Activated CD4-positive, alpha-beta T cell treated with anti-CD3 and anti-CD28 coated beads for 36 hours (primary cell): ENCODE measurements around the gene ME3. TPM values are rescaled to one million over a fixed set of nuclear protein-coding genes. Genes with fewer than 3 reads are reported as not detected.
A peak's percentile ranks its signal among the peaks of the same experiment; 100 is the strongest.

Experiments used
- ATAC-seq: fragments of 200-7000 bp; cut with Tn5 transposase; one replicate; pipeline ENCODE4 v1.10.0; 2021; ENCODE audit warnings: mild to moderate bottlenecking, moderate library complexity
- CTCF ChIA-PET: fragments of 350-600 bp; sonication (Branson Sonifier 250); formaldehyde crosslinking; loops from one replicate; lab custom pipeline; 2021; ENCODE audit warnings: antibody characterized with exemption; lab: Charles Lee
- POLR2A ChIA-PET: fragments of 350-600 bp; sonication (Branson Sonifier 250); formaldehyde crosslinking; loops from one replicate; lab custom pipeline; 2021; ENCODE audit warnings: antibody characterized with exemption, inconsistent platforms; lab: Charles Lee
- DNase-seq: peaks from one replicate; pipeline ENCODE4 v3.0.0-alpha.2; 2020
- H3K27ac Mint-ChIP-seq: one replicate; pipeline ENCODE4 v1.8.0; 2021; ENCODE audit warnings: mixed read lengths
- H3K27me3 Mint-ChIP-seq: one replicate; pipeline ENCODE4 v1.8.0; 2021; ENCODE audit warnings: mixed read lengths
- H3K36me3 Mint-ChIP-seq: one replicate; pipeline ENCODE4 v1.8.0; 2021; ENCODE audit warnings: low read depth, mixed read lengths
- H3K4me1 Mint-ChIP-seq: one replicate; pipeline ENCODE4 v1.8.0; 2021; ENCODE audit warnings: mixed read lengths
- H3K4me3 Mint-ChIP-seq: one replicate; pipeline ENCODE4 v1.8.0; 2021; ENCODE audit warnings: mild to moderate bottlenecking, moderate library complexity, mixed read lengths
- H3K9me3 Mint-ChIP-seq: one replicate; pipeline ENCODE4 v1.8.0; 2021; ENCODE audit warnings: low read depth, mixed read lengths
- intact Hi-C, 2 experiments: fragments of 100-400 bp; cut with DNase I in 1 of 2; cut with micrococcal nuclease in 1 of 2; formaldehyde crosslinking; loops; one replicate each; pipeline versions ENCODE4 v1.14.2 to v1.15.1; 2022 to 2024; cut with DNase I, micrococcal nuclease
- total RNA-seq, 2 experiments: library from RNA; stranded (reverse); gene quantifications; one replicate each; pipeline ENCODE4 v1.2.3, GENCODE V29; 2021

The ME3 gene
- total RNA-seq, result 1 to 10 TPM; 4.0 to 6.0 TPM

- ChIA-PET CTCF (interaction anchor here (0.8 kb wide), 1 partner anchor 11 kb away, joined by 5 read pairs; no protein-coding TSS in a partner anchor), POLR2A (no interaction called here)
- peak; percentile 72 for DNase-seq
- peak within 1 kb of the TSS; percentile 64 for H3K4me3 Mint-ChIP-seq
- H3K4me1 Mint-ChIP-seq, result peaks cover 24% of the 10 kb centered on the region
- peak; percentile 89 for ATAC-seq
- peaks cover 17% of the 10 kb centered on the region for H3K27me3 Mint-ChIP-seq
- no peaks in the 10 kb centered on the region for H3K9me3 Mint-ChIP-seq
- no peaks in the 10 kb centered on the region for H3K36me3 Mint-ChIP-seq
- intact Hi-C loops, result loop anchor here (1.0 to 5.0 kb wide), 4 partner anchors 17 to 145 kb away; partner anchors contain the start of gene PRSS23 (in 1 of the 2)
- H3K27ac Mint-ChIP-seq, result peak within 1 kb of the TSS; percentile 71
Measured at GRCh38 chr11:86672007-86672621, at the start of gene ME3. Gene ME3, minus strand, starts transcription at chr11:86672616.

- CTCF ChIA-PET, result interaction anchor here (0.5 kb wide), 1 partner anchor 40 kb away, joined by 5 read pairs; no protein-coding TSS in a partner anchor
- Mint-ChIP-seq H3K36me3 (no peaks in the 10 kb centered on the region), H3K27ac (no peak overlapping the region), H3K4me1 (no peaks in the 10 kb centered on the region), H3K27me3 (peaks cover 12% of the 10 kb centered on the region), H3K9me3 (peaks cover 9% of the 10 kb centered on the region), H3K4me3 (no peak overlapping the region)
- POLR2A ChIA-PET, result no interaction called here
- intact Hi-C loops, result no loop called here
- ATAC-seq (no peak), DNase-seq (no peak)
Measured at GRCh38 chr11:86722006-86722405, 49.6 kb upstream of the ME3 start.

GRCh38 chr11:86720546-86720945 lies 48.1 kb upstream of the ME3 start:
- intact Hi-C loops, result no loop called here
- DNase-seq (no peak), ATAC-seq (no peak)
- H3K4me1 Mint-ChIP-seq, result no peaks in the 10 kb centered on the region
- no peak overlapping the region for H3K4me3 Mint-ChIP-seq
- POLR2A ChIA-PET, result no interaction called here
- no peak overlapping the region for H3K27ac Mint-ChIP-seq
- peaks cover 8% of the 10 kb centered on the region for H3K27me3 Mint-ChIP-seq
- no peaks in the 10 kb centered on the region for H3K36me3 Mint-ChIP-seq
- CTCF ChIA-PET, result no interaction called here
- peaks cover 9% of the 10 kb centered on the region for H3K9me3 Mint-ChIP-seq

- DNase-seq (no peak), ATAC-seq (no peak)
- Mint-ChIP-seq H3K27ac (no peak overlapping the region), H3K27me3 (peaks cover 8% of the 10 kb centered on the region), H3K4me1 (no peaks in the 10 kb centered on the region), H3K9me3 (peaks cover 9% of the 10 kb centered on the region), H3K36me3 (no peaks in the 10 kb centered on the region), H3K4me3 (no peak overlapping the region)
- ChIA-PET POLR2A (no interaction called here), CTCF (interaction anchor here (0.6 to 1.0 kb wide), 2 partner anchors 8 to 12 kb away, joined by 3 to 4 read pairs; no protein-coding TSS in a partner anchor)
- intact Hi-C loops, result no loop called here
Measured at GRCh38 chr11:86719781-86720463, 47.5 kb upstream of the ME3 start.

GRCh38 chr11:86718999-86719398 lies 46.6 kb upstream of the ME3 start:
- DNase-seq (no peak), ATAC-seq (no peak)
- Mint-ChIP-seq H3K9me3 (peaks cover 9% of the 10 kb centered on the region), H3K27ac (no peak overlapping the region), H3K4me1 (no peaks in the 10 kb centered on the region), H3K27me3 (peaks cover 8% of the 10 kb centered on the region), H3K4me3 (no peak overlapping the region), H3K36me3 (no peaks in the 10 kb centered on the region)
- ChIA-PET POLR2A (no interaction called here), CTCF (interaction anchor here (0.6 to 1.0 kb wide), 2 partner anchors 12 to 23 kb away, joined by 3 to 4 read pairs; no protein-coding TSS in a partner anchor)
- intact Hi-C loops, result no loop called here

GRCh38 chr11:86718521-86718920 lies 46.1 kb upstream of the ME3 start:
- Mint-ChIP-seq H3K4me3 (no peak overlapping the region), H3K9me3 (peaks cover 9% of the 10 kb centered on the region), H3K27me3 (peaks cover 8% of the 10 kb centered on the region), H3K27ac (no peak overlapping the region), H3K4me1 (no peaks in the 10 kb centered on the region), H3K36me3 (no peaks in the 10 kb centered on the region)
- ATAC-seq (no peak), DNase-seq (no peak)
- ChIA-PET POLR2A (no interaction called here), CTCF (interaction anchor here (0.9 kb wide), 1 partner anchor 110 kb away, joined by 3 read pairs; no protein-coding TSS in a partner anchor)
- intact Hi-C loops, result no loop called here

GRCh38 chr11:86717817-86718501 lies 45.5 kb upstream of the ME3 start:
- intact Hi-C loops, result no loop called here
- Mint-ChIP-seq H3K4me3 (no peak overlapping the region), H3K36me3 (no peaks in the 10 kb centered on the region), H3K4me1 (no peaks in the 10 kb centered on the region), H3K9me3 (peaks cover 8% of the 10 kb centered on the region), H3K27me3 (peaks cover 8% of the 10 kb centered on the region), H3K27ac (no peak overlapping the region)
- POLR2A ChIA-PET, result no interaction called here
- ATAC-seq (no peak), DNase-seq (no peak)
- CTCF ChIA-PET, result interaction anchor here (0.9 kb wide), 1 partner anchor 109 kb away, joined by 3 read pairs; no protein-coding TSS in a partner anchor

- ChIA-PET POLR2A (no interaction called here), CTCF (interaction anchor here (0.6 kb wide), 1 partner anchor 950 kb away, joined by 4 read pairs; no protein-coding TSS in a partner anchor)
- no peak for ATAC-seq
- Mint-ChIP-seq H3K4me1 (no peaks in the 10 kb centered on the region), H3K36me3 (no peaks in the 10 kb centered on the region), H3K9me3 (no peaks in the 10 kb centered on the region), H3K4me3 (no peak overlapping the region), H3K27ac (no peak overlapping the region), H3K27me3 (peaks cover 4% of the 10 kb centered on the region)
- no peak for DNase-seq
- intact Hi-C loops, result no loop called here
Measured at GRCh38 chr11:86715611-86716010, 43.2 kb upstream of the ME3 start.

GRCh38 chr11:86713552-86713951 lies 41.1 kb upstream of the ME3 start:
- no peak for DNase-seq
- POLR2A ChIA-PET, result no interaction called here
- H3K9me3 Mint-ChIP-seq, result peaks cover 7% of the 10 kb centered on the region
- intact Hi-C loops, result no loop called here
- CTCF ChIA-PET, result no interaction called here
- no peak for ATAC-seq
- no peaks in the 10 kb centered on the region for H3K27me3 Mint-ChIP-seq
- no peak overlapping the region for H3K4me3 Mint-ChIP-seq
- H3K4me1 Mint-ChIP-seq, result no peaks in the 10 kb centered on the region
- no peak overlapping the region for H3K27ac Mint-ChIP-seq
- H3K36me3 Mint-ChIP-seq, result no peaks in the 10 kb centered on the region

GRCh38 chr11:86710936-86711335 lies 38.5 kb upstream of the ME3 start:
- no peaks in the 10 kb centered on the region for H3K36me3 Mint-ChIP-seq
- DNase-seq (no peak), ATAC-seq (no peak)
- intact Hi-C loops, result no loop called here
- ChIA-PET POLR2A (no interaction called here), CTCF (interaction anchor here (0.6 to 0.9 kb wide), 2 partner anchors 27 to 688 kb away, joined by 3 read pairs; no protein-coding TSS in a partner anchor)
- no peaks in the 10 kb centered on the region for H3K4me1 Mint-ChIP-seq
- peaks cover 3% of the 10 kb centered on the region for H3K27me3 Mint-ChIP-seq
- peaks cover 7% of the 10 kb centered on the region for H3K9me3 Mint-ChIP-seq
- no peak overlapping the region for H3K27ac Mint-ChIP-seq
- H3K4me3 Mint-ChIP-seq, result no peak overlapping the region

- Mint-ChIP-seq H3K4me3 (no peak overlapping the region), H3K9me3 (peaks cover 7% of the 10 kb centered on the region), H3K4me1 (no peaks in the 10 kb centered on the region), H3K27ac (no peak overlapping the region), H3K36me3 (no peaks in the 10 kb centered on the region), H3K27me3 (peaks cover 16% of the 10 kb centered on the region)
- no peak for DNase-seq
- intact Hi-C loops, result no loop called here
- ChIA-PET POLR2A (no interaction called here), CTCF (interaction anchor here (0.6 to 1.5 kb wide), 3 partner anchors 13 to 255 kb away, joined by 3 to 4 read pairs (median 3); no protein-coding TSS in a partner anchor)
- no peak for ATAC-seq
Measured at GRCh38 chr11:86708669-86709068, 36.3 kb upstream of the ME3 start.
